GM18517 (cell line): ENCODE data around the gene BSDC1.

Experiments used
- ATAC-seq: cut with Tn5 transposase; IDR thresholded peaks from one replicate; pipeline ENCODE4 v1.9.1; 2021; ENCODE audit warnings: mild to moderate bottlenecking, moderate library complexity; ENCODE audit not compliant: unreplicated experiment

Gene BSDC1

GRCh38 chr1:32337855-32338636 is 56.2 kb downstream of the BSDC1 start:
- ATAC-seq: no peak

DNA sequence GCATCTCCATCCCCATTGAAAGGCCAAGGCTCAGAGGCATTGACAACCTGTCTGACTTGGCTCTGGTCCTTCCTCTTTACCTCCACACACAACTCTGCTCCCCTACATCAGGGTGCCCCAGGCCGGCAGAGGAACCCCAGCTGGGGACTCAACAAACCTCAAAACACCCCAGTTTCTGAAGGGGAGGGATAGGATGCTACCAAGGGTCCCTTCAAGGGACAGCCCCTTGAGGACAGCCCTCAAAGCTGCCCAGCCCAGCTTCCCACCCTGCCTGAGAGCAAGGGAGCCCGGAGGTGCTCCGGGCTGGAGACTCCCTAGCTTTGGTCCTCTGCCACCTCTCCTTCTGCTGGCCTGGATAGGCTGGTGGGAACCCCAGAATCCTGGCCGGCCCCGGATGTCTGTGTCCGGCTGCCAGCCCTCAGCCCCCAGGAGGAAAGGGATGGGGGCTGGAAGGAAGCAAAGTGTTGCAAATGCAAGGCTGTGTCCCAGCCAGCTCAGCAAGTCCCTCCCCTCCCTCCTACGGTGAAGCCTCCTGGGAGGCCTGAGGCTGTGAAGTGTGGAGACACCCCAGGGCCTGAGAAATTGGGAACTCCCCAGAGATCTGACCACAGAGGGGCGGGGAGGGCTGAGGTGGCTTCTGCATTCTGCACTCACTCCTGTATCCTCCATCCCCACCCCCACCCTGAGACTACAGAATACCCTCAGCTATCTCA is 57.1 kb downstream of the BSDC1 start:
- no peak for ATAC-seq

DNA sequence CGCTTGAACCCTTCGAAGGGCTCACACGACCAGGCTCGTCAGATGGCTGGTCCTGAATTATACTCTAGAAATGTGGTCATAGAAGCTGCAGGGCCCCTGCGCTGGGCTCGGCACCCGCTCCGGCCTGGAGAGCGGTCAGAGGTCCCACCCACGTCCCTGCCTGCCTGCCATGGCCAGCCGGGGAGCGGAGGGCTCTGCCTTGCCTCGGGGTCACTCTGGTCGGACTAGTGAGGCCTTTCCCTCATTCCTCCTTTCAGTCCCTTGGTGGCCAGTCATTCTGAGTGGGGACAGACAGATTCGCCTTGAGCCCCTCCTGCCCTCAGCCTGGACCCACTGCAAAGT is 57.7 kb downstream of the BSDC1 start:
- ATAC-seq: no peak

DNA sequence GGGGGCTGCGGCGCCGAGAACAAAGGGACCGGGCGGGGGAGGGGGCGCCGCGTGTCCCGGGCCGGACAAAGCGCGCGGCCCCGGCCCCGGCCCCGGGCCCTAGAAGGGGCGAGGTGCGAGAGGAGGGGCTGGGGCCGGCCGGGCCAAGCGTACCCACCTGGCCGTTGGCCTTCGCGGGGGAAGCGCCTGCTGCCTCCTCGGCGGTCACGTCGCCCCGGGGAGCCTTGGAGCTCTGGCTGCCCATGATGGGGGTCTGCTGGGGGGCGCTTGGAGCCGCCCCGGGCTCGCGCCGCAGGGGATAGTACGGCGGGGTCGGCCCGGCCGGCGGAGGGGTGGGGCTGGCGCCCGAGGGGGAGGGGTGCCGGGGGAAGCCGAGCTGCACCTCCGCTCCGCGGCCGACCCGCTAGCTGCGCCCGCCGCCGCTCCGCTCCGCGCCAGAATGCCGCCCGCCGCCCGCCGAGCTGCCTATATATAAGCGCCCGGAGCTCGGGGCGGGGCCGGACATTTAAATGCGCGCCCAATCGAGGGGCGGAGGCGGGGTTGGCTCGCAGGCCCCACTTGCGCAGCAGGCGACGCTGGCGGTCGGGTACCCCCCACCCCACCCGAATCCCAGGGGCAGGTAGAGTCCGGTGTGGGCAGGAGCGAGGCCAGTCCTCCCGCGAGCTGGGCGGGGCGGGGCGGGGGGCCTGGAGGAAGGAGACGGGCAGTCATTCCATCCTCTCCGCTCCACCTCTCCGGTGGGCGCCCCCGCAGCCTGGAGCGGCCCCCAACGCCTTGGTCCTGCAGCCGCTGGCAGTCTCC is 58.3 kb downstream of the BSDC1 start, which contains the start of gene MARCKSL1:
Gene MARCKSL1, minus strand, starts transcription at position 444 of the 801 bp plus-strand sequence. Its CDS starts 200 bp downstream, at position 244.
- peak; percentile 38 for ATAC-seq

DNA sequence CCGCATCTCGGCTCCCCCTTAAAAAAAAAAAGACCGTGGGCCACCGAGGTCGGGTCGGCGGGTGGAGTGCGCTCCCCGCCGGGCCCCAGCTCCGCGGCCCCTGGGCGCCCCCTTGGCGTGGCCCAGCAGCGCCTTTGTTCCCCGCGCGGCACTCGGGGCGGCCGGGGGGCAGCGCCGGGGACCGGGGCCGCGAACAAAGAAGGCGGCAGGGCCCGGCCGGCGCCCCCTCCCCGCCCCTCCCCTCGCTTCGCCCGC is 58.8 kb downstream of the BSDC1 start:
- ATAC-seq: no peak

GRCh38 chr1:32334864-32335534 is 59.2 kb downstream of the BSDC1 start:
- ATAC-seq: no peak

DNA sequence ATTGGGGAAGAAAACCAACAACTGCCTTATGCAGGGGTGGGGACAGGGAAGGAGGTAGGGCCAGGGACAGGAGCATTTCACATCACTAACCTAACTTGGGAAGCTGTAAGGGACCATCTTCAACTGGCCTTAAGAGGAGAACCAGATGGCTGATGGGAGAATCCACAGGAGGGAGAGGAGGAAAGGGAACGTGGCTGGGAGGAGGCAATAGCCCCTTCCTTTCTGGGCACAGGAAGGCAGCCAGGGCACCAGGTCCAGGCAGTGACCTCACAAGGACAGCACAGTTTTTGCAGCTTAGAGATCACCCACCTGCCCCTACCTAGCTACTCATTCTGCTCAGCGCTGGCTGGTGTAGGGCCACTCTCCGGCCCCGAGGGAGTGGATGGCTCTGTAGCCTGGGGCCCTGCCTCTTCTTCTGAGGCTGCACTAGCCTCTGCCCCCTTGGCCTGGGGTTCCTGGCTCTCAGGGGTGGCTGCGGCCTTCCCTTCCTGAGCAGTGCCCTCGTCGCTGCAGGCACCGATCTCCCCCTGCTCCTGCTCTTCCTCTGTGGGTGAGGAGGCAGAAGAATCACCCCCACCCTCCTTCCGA is 59.9 kb downstream of the BSDC1 start:
- ATAC-seq: no peak

DNA sequence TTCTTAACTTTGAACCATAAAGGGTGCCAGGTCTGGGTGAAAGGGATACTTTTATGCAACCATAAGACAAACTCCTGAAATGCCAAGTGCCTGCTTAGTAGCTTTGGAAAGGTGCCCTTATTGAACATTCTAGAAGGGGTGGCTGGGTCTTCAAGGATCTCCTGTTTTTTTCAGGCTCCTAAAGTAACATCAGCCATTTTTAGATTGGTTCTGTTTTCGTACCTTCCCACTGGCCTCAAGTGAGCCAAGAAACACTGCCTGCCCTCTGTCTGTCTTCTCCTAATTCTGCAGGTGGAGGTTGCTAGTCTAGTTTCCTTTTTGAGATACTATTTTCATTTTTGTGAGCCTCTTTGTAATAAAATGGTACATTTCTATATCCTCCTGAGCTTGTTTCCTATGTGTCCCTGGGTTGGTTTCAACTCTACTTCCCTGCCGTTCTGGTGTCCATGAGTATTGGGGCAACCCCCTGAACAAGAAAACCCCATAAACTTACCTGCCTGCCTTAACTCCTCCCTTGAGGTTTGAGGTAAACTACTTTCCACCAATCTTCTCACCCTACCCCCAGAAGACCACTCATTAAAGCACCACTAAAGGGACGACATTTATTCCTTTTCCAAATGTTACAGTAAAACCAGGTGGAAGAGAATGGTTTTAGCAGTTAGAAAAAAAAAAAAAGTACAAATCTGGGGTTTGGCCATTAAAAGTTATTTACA is 60.8 kb downstream of the BSDC1 start:
- no peak for ATAC-seq

- no peak for ATAC-seq
Measured at GRCh38 chr1:32332290-32333079, 61.8 kb downstream of the BSDC1 start.

- no peak for ATAC-seq
Measured at GRCh38 chr1:32331549-32331948, 62.7 kb downstream of the BSDC1 start.

DNA sequence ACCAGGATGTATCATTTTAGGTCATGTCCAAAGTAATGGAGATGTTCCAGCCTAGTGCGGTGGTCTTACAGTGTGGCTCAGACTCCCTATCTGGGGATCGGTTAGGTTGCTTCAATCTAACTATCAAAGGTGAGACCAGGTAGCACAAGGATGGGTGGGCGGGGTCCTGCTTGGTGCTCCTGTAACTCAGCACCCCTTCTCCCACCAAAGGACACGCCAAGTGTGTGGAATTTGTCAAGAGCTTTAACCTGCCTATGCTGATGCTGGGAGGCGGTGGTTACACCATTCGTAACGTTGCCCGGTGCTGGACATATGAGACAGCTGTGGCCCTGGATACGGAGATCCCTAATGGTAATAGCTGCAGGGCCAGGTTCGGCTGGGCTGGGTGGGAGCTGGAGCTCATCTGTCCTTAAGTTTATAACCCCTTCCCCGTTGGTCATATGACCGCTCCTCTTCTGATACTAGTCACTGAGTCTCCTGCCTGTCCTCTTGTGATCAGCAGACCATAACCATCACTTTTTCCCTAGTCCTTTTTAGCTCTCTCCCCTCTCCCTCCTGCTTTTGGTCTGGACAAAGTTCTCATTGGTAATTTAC is 63.6 kb downstream of the BSDC1 start:
- ATAC-seq: no peak

GRCh38 chr1:32329931-32330466 is 64.2 kb downstream of the BSDC1 start:
- ATAC-seq: no peak

DNA sequence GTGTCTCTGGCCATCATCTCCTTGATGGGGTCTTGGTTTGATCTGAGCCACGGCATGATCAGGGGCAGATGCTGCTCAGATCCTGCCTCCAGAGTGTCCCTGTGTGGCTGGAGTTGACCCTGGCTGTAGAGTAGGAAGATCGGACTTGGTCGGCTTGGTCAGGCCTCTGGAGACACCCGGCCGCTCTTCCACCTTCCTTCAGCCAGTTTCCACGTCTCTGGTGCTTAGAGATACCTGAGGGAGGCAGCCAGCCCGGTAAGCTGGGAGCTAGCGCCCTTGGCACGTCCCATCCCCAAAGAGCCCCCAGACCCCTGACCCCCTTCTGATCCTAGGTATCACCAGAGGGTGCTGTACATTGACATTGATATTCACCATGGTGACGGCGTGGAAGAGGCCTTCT is 67.0 kb downstream of the BSDC1 start:
- no peak for ATAC-seq

- ATAC-seq: no peak
Measured at GRCh38 chr1:32321712-32322291, 72.4 kb downstream of the BSDC1 start.

- no peak for ATAC-seq
Measured at GRCh38 chr1:32318127-32318869, 75.9 kb downstream of the BSDC1 start.

DNA sequence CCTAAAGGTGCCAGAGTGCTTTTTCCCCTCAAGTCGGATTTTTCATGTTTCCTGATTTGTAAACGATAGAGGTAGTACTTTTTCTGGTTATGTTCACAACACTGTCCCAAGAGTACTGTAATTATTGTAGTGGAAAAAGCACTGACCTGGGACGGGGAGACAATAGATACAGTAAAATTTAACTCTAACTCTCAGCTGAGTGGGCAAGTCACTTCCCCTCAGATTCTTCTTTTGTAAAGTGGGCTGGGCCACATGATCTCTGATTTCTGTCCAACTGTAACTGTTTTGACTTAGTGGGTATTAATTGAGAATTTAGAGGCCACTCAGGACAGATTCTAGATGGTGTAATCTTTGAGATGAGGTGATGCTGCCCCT is 77.4 kb downstream of the BSDC1 start:
- no peak for ATAC-seq
